Ammon's horn (tissue), 1 donor: ENCODE data around the gene CC2D1A.

Experiments
- DNase-seq: peaks from one replicate; pipeline ENCODE4 v3.0.0-alpha.2; 2016; ENCODE audit warnings: low spot score

The CC2D1A gene

GRCh38 chr19:13905634-13906520, at the start of gene CC2D1A, which contains the start of gene BRME1:
Gene CC2D1A, plus strand, starts transcription at chr19:13906201. Its CDS starts 241 bp downstream, at chr19:13906442.
Gene BRME1, minus strand, starts transcription at chr19:13906117. Its CDS starts 1,225 bp downstream, at chr19:13904892.
- DNase-seq, result peak; percentile 95

- no peak for DNase-seq
These were observed 49.5 kb upstream of the CC2D1A start for GRCh38 chr19:13856497-13856896.

DNA sequence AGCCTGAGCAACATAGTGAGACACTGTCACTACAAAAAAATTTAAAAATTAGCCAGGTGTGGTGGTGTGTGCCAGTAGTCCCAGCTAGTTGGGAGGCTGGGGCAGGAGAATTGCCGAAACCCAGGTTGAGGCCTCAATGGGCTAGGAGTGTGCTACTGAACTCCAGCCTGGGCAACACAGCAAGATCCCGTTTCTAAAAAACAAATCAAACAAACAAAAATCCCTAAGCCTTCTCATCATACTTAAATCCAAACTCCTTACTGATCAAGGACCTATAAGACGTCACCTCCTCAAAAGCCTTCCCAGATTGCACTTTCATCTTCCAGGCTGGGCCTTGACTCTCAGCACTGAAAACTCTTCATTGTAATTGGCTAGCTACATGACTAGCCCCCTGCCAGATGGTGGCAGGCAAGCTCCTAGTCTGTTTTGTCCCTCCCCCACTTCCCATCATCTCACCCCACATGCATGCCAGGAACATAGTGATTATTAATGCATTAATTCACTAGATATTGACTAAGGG, 46.6 kb upstream of the CC2D1A start:
- DNase-seq, result no peak

DNA sequence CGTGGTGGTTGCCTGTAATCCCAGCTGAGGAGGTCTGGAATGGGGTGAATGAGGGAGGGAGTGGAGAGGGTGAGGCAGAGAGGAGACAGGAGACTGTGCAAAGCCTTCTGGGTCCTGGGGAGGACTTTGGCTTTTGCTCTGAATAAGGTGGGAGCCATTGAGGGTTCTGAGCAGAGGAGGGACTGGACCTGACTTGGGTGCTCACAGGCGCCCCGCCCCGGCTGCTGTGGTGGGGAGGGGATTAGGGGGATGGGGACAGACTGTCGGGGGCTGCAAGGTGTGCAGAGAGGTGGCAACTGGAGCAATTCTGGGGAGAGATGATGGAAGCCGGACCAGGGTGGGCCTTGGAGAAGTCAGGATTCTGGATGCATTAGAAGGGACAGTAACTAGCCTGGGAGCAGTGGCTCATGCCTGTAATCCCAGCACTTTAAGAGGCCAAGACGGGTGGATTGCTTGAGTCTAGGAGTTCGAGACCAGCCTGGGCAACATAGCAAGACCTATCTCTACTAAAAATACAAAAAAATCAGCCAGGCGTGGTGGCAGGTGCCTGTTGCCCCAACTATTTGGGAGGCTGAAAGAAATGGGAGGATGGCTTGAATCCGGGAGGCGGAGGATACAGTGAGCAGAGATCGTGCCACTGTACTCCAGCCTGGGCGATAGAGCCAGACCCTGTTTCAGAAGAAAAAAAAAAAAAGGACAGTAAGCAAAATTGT, 45.2 kb upstream of the CC2D1A start:
- no peak for DNase-seq

DNA sequence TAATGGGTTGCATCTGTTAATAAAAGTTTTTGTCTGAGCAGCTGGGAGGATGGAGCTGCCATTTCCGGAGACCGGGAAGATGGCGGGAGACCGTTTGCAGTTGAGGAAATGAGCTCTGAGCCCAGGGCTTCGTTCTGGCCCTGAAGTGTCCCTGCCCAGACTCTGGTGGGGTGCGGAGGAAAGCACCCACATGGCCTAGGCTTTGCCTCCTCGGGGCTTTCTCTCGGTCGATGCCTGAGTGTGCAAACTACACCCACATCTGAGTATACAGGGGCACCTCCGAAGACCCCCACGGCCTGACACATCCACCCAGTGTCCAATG, 44.6 kb upstream of the CC2D1A start:
- no peak for DNase-seq

- peak; percentile 94 for DNase-seq
These were observed 44.1 kb upstream of the CC2D1A start for GRCh38 chr19:13861714-13862531.

GRCh38 chr19:13864046-13864666, 41.8 kb upstream of the CC2D1A start:
- no peak for DNase-seq

GRCh38 chr19:13864667-13865570, 41.1 kb upstream of the CC2D1A start:
- no peak for DNase-seq

DNA sequence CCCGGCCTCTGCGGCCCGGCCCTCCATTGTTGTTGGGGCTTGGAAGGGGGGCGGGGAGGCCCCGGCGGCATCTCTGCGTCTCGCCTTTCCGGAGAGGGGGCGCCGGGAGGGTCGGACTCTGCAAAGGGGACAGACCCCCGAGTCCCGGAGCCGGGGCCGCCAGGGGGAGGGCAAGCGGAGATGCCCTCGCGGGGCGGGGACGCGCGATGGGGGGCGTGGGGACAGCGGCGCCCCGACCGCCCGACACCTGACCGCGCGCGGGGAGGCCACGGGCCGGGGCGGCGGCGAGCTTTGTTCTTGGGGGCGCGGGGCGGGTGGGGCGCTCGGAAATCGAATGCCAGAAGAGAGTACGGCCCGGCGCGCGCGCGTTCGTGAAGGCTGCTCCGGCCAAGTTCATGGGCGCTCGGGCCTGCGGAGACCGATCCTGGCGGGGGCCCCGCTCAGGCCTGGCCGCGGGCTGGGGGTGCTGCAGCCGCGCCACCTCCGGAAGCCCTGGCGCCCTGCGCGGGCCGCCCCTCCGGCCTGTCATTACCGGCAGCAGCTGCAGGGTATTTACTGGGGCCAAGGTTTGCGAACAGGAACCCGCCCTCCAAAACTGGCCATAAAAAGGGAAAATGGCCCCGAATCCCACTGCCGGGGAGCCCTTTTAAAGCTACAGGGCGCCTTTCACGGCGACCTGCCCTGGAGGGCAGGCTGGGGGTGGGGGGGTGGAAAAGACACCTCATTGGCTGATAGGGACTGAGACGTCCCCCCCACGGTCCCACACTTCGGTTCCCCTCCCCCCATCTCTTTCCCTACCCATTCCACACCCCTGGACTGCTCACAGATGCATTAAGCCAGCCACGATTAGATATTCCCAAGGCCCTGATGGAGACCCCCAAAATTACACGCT, 40.2 kb upstream of the CC2D1A start:
- no peak for DNase-seq

GRCh38 chr19:13866463-13867046, 39.4 kb upstream of the CC2D1A start:
- no peak for DNase-seq

GRCh38 chr19:13868663-13869062, 37.3 kb upstream of the CC2D1A start:
- no peak for DNase-seq

- DNase-seq, result no peak
These were observed 36.7 kb upstream of the CC2D1A start for GRCh38 chr19:13869281-13869680.

DNA sequence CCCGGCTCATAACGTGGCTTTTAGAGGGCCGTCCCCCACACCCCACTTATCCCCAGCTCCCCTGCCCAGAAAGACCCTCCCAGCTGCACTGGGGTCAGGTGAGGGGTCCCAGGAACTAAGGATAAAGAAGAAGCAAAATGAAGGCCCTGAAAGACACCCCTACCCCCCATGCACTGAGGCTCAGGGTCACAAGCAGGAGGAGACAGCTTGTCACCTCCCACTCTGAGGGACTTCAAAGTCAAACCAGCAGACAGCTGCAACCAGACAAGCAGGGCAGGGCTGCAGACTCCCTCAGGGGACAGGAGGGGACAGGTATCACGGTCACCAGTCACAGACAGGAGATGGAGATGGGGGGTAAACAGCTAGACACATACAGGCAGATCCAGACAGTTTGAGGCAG, 35.1 kb upstream of the CC2D1A start:
- no peak for DNase-seq

- DNase-seq, result no peak
These were observed 33.7 kb upstream of the CC2D1A start for GRCh38 chr19:13872339-13872694.

GRCh38 chr19:13872695-13873389, 33.2 kb upstream of the CC2D1A start:
- DNase-seq, result no peak

- no peak for DNase-seq
These were observed 32.0 kb upstream of the CC2D1A start for GRCh38 chr19:13873834-13874515.

GRCh38 chr19:13875824-13876223, 30.2 kb upstream of the CC2D1A start:
- DNase-seq, result no peak

GRCh38 chr19:13876834-13877233, 29.2 kb upstream of the CC2D1A start, which contains the start of gene NANOS3:
Gene NANOS3, plus strand, starts transcription at chr19:13877134. Its CDS starts 115 bp downstream, at chr19:13877249.
- DNase-seq, result no peak
